ENCODE measurements around the gene SZT2. TPM values are rescaled to one million over a fixed set of nuclear protein-coding genes. Genes with fewer than 3 reads are reported as not detected.

SZT2 gene
- total and polyA plus RNA-seq, 8 donors = 18.5 to 54.9 (median 24.6) TPM

- Histone ChIP-seq H3K9me3 (no peaks in the 10 kb centered on the region), H3K27ac (no peak overlapping the region), H3K4me1 (no peaks in the 10 kb centered on the region), H3K36me3 (peaks cover 4 to 61% (median 21%) of the 10 kb centered on the region in 3 donors), H3K27me3 (no peaks in the 10 kb centered on the region), H3K4me3 (no peak overlapping the region)
- TF ChIP-seq CTCF (IDR thresholded peaks at IDR 0.05) = no peak
- 95 to 96% methylated on average over 10 of the region's 10 CpGs for WGBS, 2 donors
- no peak for FAIRE-seq
- intact Hi-C loops (cut with DNase I) = loop anchor here in 1 of 3 donors (5.0 kb wide), 1 partner anchor 194 kb away; no protein-coding TSS in a partner anchor
- no peak for ATAC-seq
- DNase-seq = peak in 1 of 6 donors; percentile 6
Observed at GRCh38 chr1:43420874-43421273, 31.2 kb downstream of the SZT2 start.

- ATAC-seq (no peak), FAIRE-seq (no peak), DNase-seq (peak in 1 of 6 donors; percentile 30)
- 87 to 93% methylated on average over 6 of the region's 6 CpGs for WGBS, 2 donors
- H3K4me1 ChIP-seq = no peaks in the 10 kb centered on the region
- no peak for TF ChIP-seq CTCF (IDR thresholded peaks at IDR 0.05)
- H3K27ac ChIP-seq = no peak overlapping the region
- no peak overlapping the region for H3K4me3 ChIP-seq
- no peaks in the 10 kb centered on the region for H3K27me3 ChIP-seq
- peaks cover 4 to 67% (median 24%) of the 10 kb centered on the region in 3 donors for H3K36me3 ChIP-seq
- intact Hi-C loops (cut with DNase I) = loop anchor here in 1 of 3 donors (5.0 kb wide), 1 partner anchor 194 kb away; no protein-coding TSS in a partner anchor
- no peaks in the 10 kb centered on the region for H3K9me3 ChIP-seq
Observed at GRCh38 chr1:43421396-43421795, 31.7 kb downstream of the SZT2 start.

GRCh38 chr1:43421976-43422750 is 32.5 kb downstream of the SZT2 start:
- no peak overlapping the region for H3K27ac ChIP-seq
- no peaks in the 10 kb centered on the region for H3K9me3 ChIP-seq
- ATAC-seq (no peak), DNase-seq (no peak), FAIRE-seq (no peak)
- 92% methylated on average over 12 of the region's 12 CpGs for WGBS, 2 donors
- H3K4me1 ChIP-seq = no peaks in the 10 kb centered on the region
- no peak for TF ChIP-seq CTCF (IDR thresholded peaks at IDR 0.05)
- no peak overlapping the region for H3K4me3 ChIP-seq
- H3K27me3 ChIP-seq = no peaks in the 10 kb centered on the region
- intact Hi-C loops (cut with DNase I) = loop anchor here in 1 of 3 donors (5.0 kb wide), 1 partner anchor 195 kb away; no protein-coding TSS in a partner anchor
- H3K36me3 ChIP-seq = peaks cover 4 to 74% (median 25%) of the 10 kb centered on the region in 3 donors

- no peaks in the 10 kb centered on the region for H3K4me1 ChIP-seq
- no peak for FAIRE-seq
- no peak for DNase-seq
- no peak for TF ChIP-seq CTCF (IDR thresholded peaks at IDR 0.05)
- H3K27me3 ChIP-seq = no peaks in the 10 kb centered on the region
- H3K36me3 ChIP-seq = peaks cover 8 to 83% (median 35%) of the 10 kb centered on the region in 3 donors
- WGBS, 2 donors = 95 to 96% methylated on average over 16 of the region's 16 CpGs
- intact Hi-C loops (cut with DNase I) = loop anchor here in 1 of 3 donors (5.0 kb wide), 1 partner anchor 196 kb away; no protein-coding TSS in a partner anchor
- no peaks in the 10 kb centered on the region for H3K9me3 ChIP-seq
- no peak for ATAC-seq
- H3K4me3 ChIP-seq = no peak overlapping the region
- no peak overlapping the region for H3K27ac ChIP-seq
Observed at GRCh38 chr1:43422995-43423671, 33.4 kb downstream of the SZT2 start.

Measured in pancreas (tissue), 10 donors.